KMS-11 (cell line): ENCODE data around the gene CRCP.

Source experiments
- H2AFZ ChIP-seq: fragments of 200-600 bp; sonication (generic); 2 replicates; pipeline ENCODE4 v1.6.1; 2016; ENCODE audit warnings: antibody characterized with exemption, mixed run types, low read depth
- H3K27ac ChIP-seq: fragments of 200-600 bp; sonication (generic); 2 replicates; pipeline ENCODE4 v1.6.1; 2016; ENCODE audit warnings: mild to moderate bottlenecking, mixed run types
- H3K27me3 ChIP-seq: fragments of 200-600 bp; sonication (generic); 2 replicates; pipeline ENCODE4 v1.6.1; 2017; ENCODE audit warnings: mild to moderate bottlenecking, low read depth, mixed run types, moderate library complexity; ENCODE audit not compliant: insufficient read depth
- H3K36me3 ChIP-seq: fragments of 200-600 bp; sonication (generic); 2 replicates; pipeline ENCODE4 v1.6.1; 2017; ENCODE audit warnings: mild to moderate bottlenecking, mixed run types; ENCODE audit not compliant: insufficient read depth
- H3K4me1 ChIP-seq: fragments of 200-600 bp; sonication (generic); 2 replicates; pipeline ENCODE4 v1.6.1; 2016; ENCODE audit warnings: mild to moderate bottlenecking, low read depth, mixed run types; ENCODE audit not compliant: poor library complexity, severe bottlenecking
- H3K4me2 ChIP-seq: fragments of 200-600 bp; sonication (generic); 2 replicates; pipeline ENCODE4 v1.7.0; 2016; ENCODE audit warnings: mild to moderate bottlenecking, mixed run types
- H3K4me3 ChIP-seq: fragments of 200-600 bp; sonication (generic); IDR thresholded peaks from 2 replicates; pipeline ENCODE4 v1.6.1; 2017; ENCODE audit warnings: low read depth, low read length, mixed read lengths; ENCODE audit not compliant: insufficient read depth
- H3K79me2 ChIP-seq: fragments of 200-600 bp; sonication (generic); 2 replicates; pipeline ENCODE4 v1.6.1; 2016; ENCODE audit warnings: low read depth, mixed run types; ENCODE audit not compliant: insufficient read depth
- H3K9ac ChIP-seq: fragments of 200-600 bp; sonication (generic); 2 replicates; pipeline ENCODE4 v1.6.1; 2016; ENCODE audit warnings: mild to moderate bottlenecking, mixed run types
- H4K20me1 ChIP-seq: fragments of 200-600 bp; sonication (generic); 2 replicates; pipeline ENCODE4 v1.6.1; 2016; ENCODE audit warnings: mild to moderate bottlenecking, mixed run types; ENCODE audit not compliant: insufficient read depth
- CTCF ChIP-seq: fragments of 200-600 bp; sonication (generic); conservative IDR thresholded peaks from 2 replicates; pipeline ENCODE4 v1.6.1; 2017; ENCODE audit warnings: low read depth, mild to moderate bottlenecking, antibody characterized with exemption, low read length, moderate library complexity, mixed read lengths

CRCP gene

DNA sequence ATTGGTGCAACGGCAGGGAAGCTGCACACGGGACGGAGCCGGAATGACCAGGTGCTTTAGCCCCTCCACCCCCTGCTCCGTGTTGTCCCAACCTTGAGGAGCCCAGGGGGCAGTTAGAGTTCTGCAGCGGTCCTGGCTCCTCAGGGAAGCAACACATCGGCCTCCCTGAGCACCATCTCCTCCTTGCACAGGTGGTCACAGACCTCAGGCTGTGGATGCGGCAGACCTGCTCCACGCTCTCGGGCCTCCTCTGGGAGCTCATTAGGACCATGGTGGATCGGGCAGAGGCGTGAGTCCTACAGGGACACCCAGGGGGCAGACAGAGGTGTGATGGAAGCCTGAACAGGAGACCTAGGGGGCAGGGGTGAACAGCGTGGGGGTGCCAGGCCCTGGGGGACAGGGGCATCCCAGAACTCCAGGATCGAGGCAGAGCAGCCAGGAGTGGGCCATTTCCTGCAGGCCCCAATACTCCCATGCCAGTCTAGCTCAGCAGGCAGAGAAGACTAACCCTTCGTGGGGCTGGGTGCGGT is 31.7 kb upstream of the CRCP start:
- no peaks in the 10 kb centered on the region for H3K27me3 ChIP-seq
- TF ChIP-seq CTCF = no peak
- H3K4me1 ChIP-seq = no peaks in the 10 kb centered on the region
- H3K27ac ChIP-seq = no peak overlapping the region
- H2AFZ ChIP-seq = no peak overlapping the region
- no peak overlapping the region for H3K4me3 ChIP-seq
- no peaks in the 10 kb centered on the region for H3K79me2 ChIP-seq
- H3K9ac ChIP-seq = no peak overlapping the region
- no peaks in the 10 kb centered on the region for H4K20me1 ChIP-seq
- H3K4me2 ChIP-seq = no peak overlapping the region
- H3K36me3 ChIP-seq = no peaks in the 10 kb centered on the region

DNA sequence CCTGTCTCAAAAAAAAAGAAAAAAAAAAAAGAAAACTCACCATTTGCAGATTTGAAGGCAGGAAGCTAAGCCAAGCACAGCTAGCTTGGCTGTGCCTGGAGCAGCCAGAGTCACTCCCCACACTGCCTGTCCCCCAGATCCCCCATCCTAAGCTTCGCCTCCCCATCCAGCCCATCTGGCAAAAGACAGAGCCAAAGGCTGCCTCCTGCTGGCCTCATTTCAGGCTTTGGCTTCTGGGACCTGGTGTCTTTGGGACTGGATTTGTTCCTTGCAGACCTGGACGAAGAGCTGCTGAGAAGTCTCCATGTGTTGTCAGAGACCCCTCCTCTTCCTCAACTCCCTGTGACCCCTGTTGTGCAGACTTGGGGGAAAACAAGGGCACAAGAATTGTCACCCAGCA is 31.0 kb upstream of the CRCP start:
- no peaks in the 10 kb centered on the region for H3K79me2 ChIP-seq
- no peaks in the 10 kb centered on the region for H3K36me3 ChIP-seq
- H3K27ac ChIP-seq = no peak overlapping the region
- no peak overlapping the region for H2AFZ ChIP-seq
- no peak overlapping the region for H3K4me3 ChIP-seq
- no peaks in the 10 kb centered on the region for H4K20me1 ChIP-seq
- no peak overlapping the region for H3K9ac ChIP-seq
- no peak for TF ChIP-seq CTCF
- H3K4me1 ChIP-seq = no peaks in the 10 kb centered on the region
- H3K4me2 ChIP-seq = no peak overlapping the region
- no peaks in the 10 kb centered on the region for H3K27me3 ChIP-seq

DNA sequence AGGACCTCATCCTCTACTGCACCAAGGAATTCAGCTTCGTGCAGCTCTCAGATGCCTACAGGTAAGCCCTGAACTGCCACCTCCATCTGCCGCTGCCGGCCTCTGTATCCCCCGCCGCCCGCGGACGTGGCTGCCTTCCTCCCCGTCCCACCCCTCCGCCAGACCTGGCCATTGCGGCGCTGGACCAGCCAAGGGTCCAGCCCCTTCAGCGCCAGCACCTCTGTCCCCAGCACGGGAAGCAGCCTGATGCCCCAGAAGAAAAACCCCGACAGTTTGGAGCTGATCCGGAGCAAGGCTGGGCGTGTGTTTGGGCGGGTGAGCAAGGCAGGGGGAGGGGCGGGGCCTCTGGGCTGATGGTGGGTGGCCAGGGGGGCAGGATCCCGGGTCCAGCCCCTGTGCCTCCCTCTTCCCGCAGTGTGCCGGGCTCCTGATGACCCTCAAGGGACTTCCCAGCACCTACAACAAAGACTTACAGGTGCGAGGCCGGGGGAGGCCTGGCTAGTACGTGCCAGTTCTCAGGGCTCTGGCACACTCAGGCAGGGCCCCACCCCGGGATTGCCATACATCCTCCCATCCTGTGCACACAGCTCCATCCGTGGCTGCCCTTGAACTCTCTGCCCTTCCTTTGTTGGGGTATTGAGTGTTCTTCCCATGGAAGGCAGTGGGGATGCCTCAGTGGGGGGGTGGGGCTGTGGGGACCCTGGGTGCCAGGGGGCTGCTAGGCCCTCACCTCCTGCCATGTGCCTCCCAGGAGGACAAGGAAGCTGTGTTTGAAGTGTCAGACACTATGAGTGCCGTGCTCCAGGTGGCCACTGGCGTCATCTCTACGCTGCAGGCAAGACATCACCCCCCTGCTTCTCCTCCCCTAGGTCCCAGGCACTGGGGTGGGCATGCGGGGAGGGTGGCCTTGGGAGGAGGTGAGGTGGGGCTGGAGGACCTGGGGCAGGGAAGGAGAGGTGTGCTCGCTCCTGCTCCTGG is 25.5 kb upstream of the CRCP start:
- H4K20me1 ChIP-seq = no peaks in the 10 kb centered on the region
- no peaks in the 10 kb centered on the region for H3K27me3 ChIP-seq
- no peak overlapping the region for H3K4me3 ChIP-seq
- H3K9ac ChIP-seq = no peak overlapping the region
- H3K36me3 ChIP-seq = no peaks in the 10 kb centered on the region
- no peaks in the 10 kb centered on the region for H3K4me1 ChIP-seq
- H3K79me2 ChIP-seq = no peaks in the 10 kb centered on the region
- no peak overlapping the region for H2AFZ ChIP-seq
- no peak overlapping the region for H3K4me2 ChIP-seq
- H3K27ac ChIP-seq = no peak overlapping the region
- TF ChIP-seq CTCF = no peak

DNA sequence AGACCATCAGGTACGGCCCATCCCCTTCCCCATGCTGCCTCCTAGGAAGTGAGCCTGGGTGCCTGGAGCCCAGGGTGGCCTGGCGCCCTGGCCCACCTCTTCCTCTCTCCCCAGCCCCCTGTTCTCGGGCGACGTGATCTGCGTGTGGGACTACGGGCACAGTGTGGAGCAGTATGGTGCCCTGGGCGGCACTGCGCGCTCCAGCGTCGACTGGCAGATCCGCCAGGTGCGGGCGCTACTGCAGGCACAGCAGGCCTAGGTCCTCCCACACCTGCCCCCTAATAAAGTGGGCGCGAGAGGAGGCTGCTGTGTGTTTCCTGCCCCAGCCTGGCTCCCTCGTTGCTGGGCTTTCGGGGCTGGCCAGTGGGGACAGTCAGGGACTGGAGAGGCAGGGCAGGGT is 22.0 kb upstream of the CRCP start:
- Histone ChIP-seq H3K4me2 (no peak overlapping the region), H3K27ac (no peak overlapping the region), H3K4me3 (no peak overlapping the region), H3K79me2 (no peaks in the 10 kb centered on the region), H2AFZ (no peak overlapping the region), H3K27me3 (no peaks in the 10 kb centered on the region), H3K9ac (no peak overlapping the region), H3K4me1 (no peaks in the 10 kb centered on the region), H4K20me1 (no peaks in the 10 kb centered on the region), H3K36me3 (no peaks in the 10 kb centered on the region)
- no peak for TF ChIP-seq CTCF
